Sigmoid colon (tissue), 7 donors: Measurements from ENCODE around the gene TMEM200C. TPM values are rescaled to one million over a fixed set of nuclear protein-coding genes. Genes with fewer than 3 reads are reported as not detected.

Experiments
- DNase-seq: peaks from one replicate; pipeline ENCODE4 v3.0.0-alpha.2; 2019
- H3K27ac ChIP-seq, 4 donors: fragments of 200-600 bp; sonication (generic); one replicate each; pipeline ENCODE4 v1.5.1; 2016 to 2019; ENCODE audit warnings: mild to moderate bottlenecking in 1 of 4
- H3K27me3 ChIP-seq, 3 donors: fragments of 200-600 bp; sonication (generic); one replicate each; pipeline ENCODE4 v1.5.1; 2019; ENCODE audit warnings: mild to moderate bottlenecking in 1 of 3
- H3K36me3 ChIP-seq, 4 donors: fragments of 200-600 bp; sonication (generic); one replicate each; pipeline ENCODE4 v1.5.1; 2016 to 2019
- H3K4me1 ChIP-seq, 4 donors: fragments of 200-600 bp; sonication (generic); one replicate each; pipeline ENCODE4 v1.5.1; 2017 to 2019
- H3K4me3 ChIP-seq, 4 donors: fragments of 200-600 bp; sonication (generic); one replicate each; pipeline ENCODE4 v1.5.1; 2017 to 2019; ENCODE audit warnings: mild to moderate bottlenecking in 2 of 4, moderate library complexity in 1 of 4
- H3K9me3 ChIP-seq, 4 donors: fragments of 200-600 bp in 3 of 4; sonication (generic) in 3 of 4; one replicate each; pipeline versions ENCODE4 v1.5.1 to v1.6.1; 2013 to 2019
- CTCF ChIP-seq, 4 experiments: fragments of 450-650 bp in 3 of 4; fragments of 200-600 bp in 1 of 4; IDR thresholded peaks; one replicate each; pipeline ENCODE4 v1.5.1; 2016 to 2019; ENCODE audit warnings: antibody characterized with exemption in 4 of 4, mild to moderate bottlenecking in 3 of 4, moderate library complexity in 2 of 4
- EP300 ChIP-seq, 4 donors: sonication (generic); formaldehyde crosslinking; IDR thresholded peaks; one replicate each; pipeline ENCODE4 v1.6.1; 2017; ENCODE audit warnings: antibody characterized with exemption in 4 of 4
- POLR2A ChIP-seq, 2 donors: fragments of 450-650 bp; IDR thresholded peaks; one replicate each; pipeline ENCODE4 v1.6.1; 2016; ENCODE audit warnings: antibody characterized with exemption in 2 of 2, mild to moderate bottlenecking in 2 of 2, moderate library complexity in 2 of 2
- POLR2AphosphoS5 ChIP-seq, 4 donors: sonication (generic); formaldehyde crosslinking; IDR thresholded peaks; one replicate each; pipeline ENCODE4 v1.6.1; 2017; ENCODE audit warnings: antibody characterized with exemption in 4 of 4
- WGBS, 2 donors: extraction: QIAGEN DNeasy Blood & Tissue Kit; methylation state at CpG; one replicate each; pipeline ENCODE4 v1.1.7; 2013; 5-methylcytosine and 5-hydroxymethylcytosine counted together
- intact Hi-C: fragments of 100-400 bp; cut with DNase I; formaldehyde crosslinking; loops from one replicate; pipeline ENCODE4 v1.15.1; 2023
- polyA plus RNA-seq, 3 donors: library from polyadenylated mRNA; stranded (reverse); fragments of 200-250 nt; gene quantifications; one replicate each; pipeline ENCODE4 v1.2.3, GENCODE V29; 2013
- total RNA-seq, 4 donors: library from RNA; depleted of rRNA; stranded (reverse); fragments of >200 nt; gene quantifications; one replicate each; pipeline ENCODE4 v1.1.0, GENCODE V29; 2016
- donor health status: healthy with polysubstance abuse.
- donor health status: Bipolar disorder and iron deficiency.
- donor health status: healthy.

The TMEM200C gene
- total RNA-seq = under 1 TPM; under 0.01 to 0.95 (median 0.61) TPM
- under 1 TPM in 1 of 3 donors, not detected in 2; 0.58 TPM for polyA plus RNA-seq

- intact Hi-C loops = no loop called here
- H3K27ac ChIP-seq = peak within 1 kb of the TSS in 3 of 4 donors; percentile 52 to 65 (median 53)
Observed at GRCh38 chr18:5895299-5895875, at the start of gene TMEM200C. TSS of gene TMEM200C (minus strand) at chr18:5895522. CDS start at chr18:5892063, 3,459 bp downstream.

GRCh38 chr18:5944448-5944847 lies 49.1 kb upstream of the TMEM200C start:
- Histone ChIP-seq H3K4me3 (no peak overlapping the region), H3K9me3 (no peaks in the 10 kb centered on the region), H3K27ac (no peak overlapping the region), H3K4me1 (no peaks in the 10 kb centered on the region), H3K36me3 (no peaks in the 10 kb centered on the region), H3K27me3 (peaks cover 0 to 2% (median 0%) of the 10 kb centered on the region in 3 donors)
- TF ChIP-seq EP300 (IDR thresholded peaks at IDR 0.05) (no peak), POLR2A (IDR thresholded peaks at IDR 0.05) (no peak), CTCF (IDR thresholded peaks at IDR 0.05) (no peak), POLR2AphosphoS5 (IDR thresholded peaks at IDR 0.05) (no peak)
- 93 to 96% methylated on average over 3 of the region's 3 CpGs for WGBS, 2 donors
- intact Hi-C loops = no loop called here
- no peak for DNase-seq

More at GRCh38 chr18:5895299-5895875, at the start of gene TMEM200C:
- Histone ChIP-seq H3K27me3 (peaks cover 27 to 94% (median 41%) of the 10 kb centered on the region in 3 donors), H3K4me3 (peak within 1 kb of the TSS; percentile 21 to 50 (median 44)), H3K9me3 (no peaks in the 10 kb centered on the region), H3K36me3 (no peaks in the 10 kb centered on the region), H3K4me1 (peaks cover 0 to 28% (median 28%) of the 10 kb centered on the region in 4 donors)
- DNase-seq = peak; percentile 66
- 0 to 1% methylated on average over 73 to 79 of the region's 83 CpGs for WGBS, 2 donors
- TF ChIP-seq CTCF (IDR thresholded peaks at IDR 0.05) (no peak), POLR2A (IDR thresholded peaks at IDR 0.05) (no peak), POLR2AphosphoS5 (IDR thresholded peaks at IDR 0.05) (no peak), EP300 (IDR thresholded peaks at IDR 0.05) (no peak)

- no peak for TF ChIP-seq EP300 (IDR thresholded peaks at IDR 0.05)
- TF ChIP-seq CTCF (IDR thresholded peaks at IDR 0.05) = no peak
- TF ChIP-seq POLR2AphosphoS5 (IDR thresholded peaks at IDR 0.05) = no peak
- DNase-seq = no peak
- Histone ChIP-seq H3K9me3 (no peaks in the 10 kb centered on the region), H3K4me3 (no peak overlapping the region), H3K27me3 (peaks cover 0 to 2% (median 0%) of the 10 kb centered on the region in 3 donors), H3K27ac (no peak overlapping the region), H3K4me1 (no peaks in the 10 kb centered on the region), H3K36me3 (no peaks in the 10 kb centered on the region)
- intact Hi-C loops = no loop called here
- 46 to 61% methylated on average over 5 of the region's 5 CpGs for WGBS, 2 donors
Observed at GRCh38 chr18:5943514-5943913, 48.2 kb upstream of the TMEM200C start.

GRCh38 chr18:5942591-5942990 lies 47.3 kb upstream of the TMEM200C start:
- intact Hi-C loops = no loop called here
- H3K9me3 ChIP-seq = no peaks in the 10 kb centered on the region
- 59 to 71% methylated on average over 6 of the region's 6 CpGs for WGBS, 2 donors
- peaks cover 0 to 2% (median 0%) of the 10 kb centered on the region in 3 donors for H3K27me3 ChIP-seq
- TF ChIP-seq POLR2A (IDR thresholded peaks at IDR 0.05) (no peak), POLR2AphosphoS5 (IDR thresholded peaks at IDR 0.05) (no peak)
- no peaks in the 10 kb centered on the region for H3K36me3 ChIP-seq
- DNase-seq = no peak
- H3K4me1 ChIP-seq = no peaks in the 10 kb centered on the region
- H3K4me3 ChIP-seq = no peak overlapping the region
- no peak overlapping the region for H3K27ac ChIP-seq

- no peak for DNase-seq
- Histone ChIP-seq H3K27ac (no peak overlapping the region), H3K36me3 (no peaks in the 10 kb centered on the region), H3K27me3 (peaks cover 0 to 2% (median 0%) of the 10 kb centered on the region in 3 donors), H3K4me1 (no peaks in the 10 kb centered on the region), H3K9me3 (no peaks in the 10 kb centered on the region), H3K4me3 (no peak overlapping the region)
- WGBS, 2 donors = 54 to 70% methylated on average over 3 of the region's 3 CpGs
- intact Hi-C loops = no loop called here
- TF ChIP-seq CTCF (IDR thresholded peaks at IDR 0.05) = no peak
- TF ChIP-seq POLR2AphosphoS5 (IDR thresholded peaks at IDR 0.05) = no peak
- no peak for TF ChIP-seq EP300 (IDR thresholded peaks at IDR 0.05)
- TF ChIP-seq POLR2A (IDR thresholded peaks at IDR 0.05) = no peak
Observed at GRCh38 chr18:5941890-5942289, 46.6 kb upstream of the TMEM200C start.
